ENCODE results near the gene HCCS.
"Not testable (repeated sequence)": the region's sequence is repeated elsewhere in the genome, so short reads cannot be mapped to it uniquely, and the experiment has no call there.

Gene HCCS

DNA sequence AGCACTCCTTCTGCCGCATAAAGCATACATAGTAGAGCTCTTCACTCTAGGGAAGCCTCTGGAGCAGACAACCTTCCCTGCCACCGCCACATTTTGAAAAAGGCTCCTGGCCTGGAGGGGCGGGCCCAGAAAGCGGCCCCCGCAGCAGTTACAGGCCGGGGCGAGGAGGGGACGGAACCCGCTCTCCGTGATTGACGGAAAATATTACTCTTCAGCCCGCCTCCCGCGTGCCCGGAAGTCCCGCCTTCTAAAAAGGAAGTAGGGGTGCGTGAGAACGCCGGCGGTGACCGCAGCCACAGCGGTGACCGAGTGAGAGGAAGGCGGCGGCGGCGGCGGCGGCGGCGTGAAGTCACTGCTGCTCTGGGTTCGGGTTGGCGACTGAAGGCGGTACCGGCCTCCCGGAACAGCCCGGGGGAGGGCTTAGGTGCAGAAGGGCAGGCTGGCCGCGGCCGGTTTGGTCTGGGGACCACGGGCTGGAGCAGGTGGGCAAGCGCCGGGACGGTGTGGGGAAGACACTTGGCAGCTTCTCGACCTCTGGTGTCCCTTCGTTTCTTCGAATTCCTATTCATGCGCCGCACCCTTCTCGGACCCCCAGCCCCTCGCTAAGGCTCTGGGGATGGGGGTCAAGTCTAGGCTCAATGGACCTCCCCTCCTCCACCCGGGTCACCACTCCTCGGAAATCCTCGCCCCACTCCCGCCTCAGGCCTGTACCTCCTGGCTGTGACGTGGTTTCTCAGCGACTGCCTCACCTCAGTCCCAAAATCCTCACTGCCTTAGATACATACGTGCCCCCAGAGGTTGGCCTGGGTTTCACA lies at the start of gene HCCS:
Gene HCCS, plus strand, starts transcription at position 296 of the 815 bp plus-strand sequence. CDS start 729 bp downstream, outside the sequence.
- peak; percentile 60 for DNase-seq (ENCODE audit: low read depth)

DNA sequence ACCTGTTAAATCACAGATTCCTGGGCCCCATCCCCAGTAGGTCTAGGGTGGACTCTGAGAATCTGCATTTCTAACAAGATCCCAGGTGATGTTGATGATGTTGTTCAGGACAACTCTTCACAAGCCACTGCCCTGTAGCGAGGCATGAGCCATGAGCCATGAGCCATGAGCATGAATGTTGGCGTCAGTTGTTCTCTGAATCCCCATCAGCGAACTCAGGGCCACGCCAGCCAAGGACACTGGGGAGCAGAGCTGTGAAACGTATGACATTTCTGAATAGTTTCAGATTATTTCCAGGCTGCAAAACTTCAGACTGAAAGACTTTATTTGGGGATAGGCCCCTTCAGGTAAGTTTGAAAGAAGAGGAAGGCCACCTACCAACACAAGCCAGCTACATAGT lies 46.9 kb upstream of the HCCS start:
- DNase-seq (ENCODE audit: low read depth): no peak

DNA sequence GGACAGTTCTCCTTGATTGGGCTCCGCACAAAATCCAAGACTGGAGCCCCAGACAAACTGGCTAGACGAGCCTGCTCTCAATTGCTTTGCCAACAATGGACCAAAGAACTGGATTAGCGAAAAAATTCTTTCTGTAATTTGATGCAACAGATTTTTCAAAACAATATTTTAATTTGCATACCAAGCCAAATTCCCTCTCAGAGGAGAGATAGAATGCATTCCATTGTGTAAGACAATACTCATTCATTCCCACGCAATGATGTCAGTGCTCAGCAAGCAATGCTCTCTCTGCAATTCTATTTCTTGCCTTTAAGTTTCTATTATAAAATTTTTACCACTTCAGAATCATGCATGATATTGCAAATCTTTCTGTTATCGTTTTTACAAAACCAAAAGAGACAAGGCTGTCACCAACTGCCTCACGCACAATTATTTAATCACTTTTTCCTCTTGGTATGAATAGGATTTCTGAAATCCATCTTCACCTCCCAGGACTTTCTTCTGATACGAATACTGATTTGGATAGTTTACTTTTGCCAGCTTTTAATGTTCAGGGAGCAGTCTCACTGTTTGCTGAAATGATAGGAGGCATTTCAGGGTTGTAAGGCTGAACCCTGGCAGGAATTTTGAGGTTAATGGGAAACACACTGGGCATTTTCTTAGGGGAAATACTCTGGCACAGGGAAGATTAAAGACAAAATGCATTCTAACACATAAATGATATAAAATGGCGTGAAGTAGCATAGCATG lies 46.1 kb upstream of the HCCS start:
- peak; percentile 51 for DNase-seq (ENCODE audit: low read depth)

DNA sequence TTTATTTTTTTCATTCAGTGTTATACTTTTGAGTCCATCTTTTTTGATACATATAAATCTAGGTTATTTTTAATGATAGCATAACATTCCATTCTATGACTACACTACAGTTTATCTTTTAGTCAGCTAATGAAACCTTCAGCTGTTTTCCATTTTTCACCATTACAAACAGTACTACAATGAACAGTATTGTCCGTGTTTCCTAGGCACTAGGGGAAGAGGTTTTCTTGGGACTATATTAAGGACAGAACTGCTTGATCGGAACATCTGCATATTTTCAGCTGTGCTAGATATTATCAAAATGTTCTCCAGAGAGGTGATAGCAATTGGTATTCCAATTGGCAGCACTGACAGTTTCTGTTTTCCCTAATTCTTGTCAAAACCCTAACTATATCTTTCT lies 44.3 kb upstream of the HCCS start:
- no peak for DNase-seq (ENCODE audit: low read depth)

DNA sequence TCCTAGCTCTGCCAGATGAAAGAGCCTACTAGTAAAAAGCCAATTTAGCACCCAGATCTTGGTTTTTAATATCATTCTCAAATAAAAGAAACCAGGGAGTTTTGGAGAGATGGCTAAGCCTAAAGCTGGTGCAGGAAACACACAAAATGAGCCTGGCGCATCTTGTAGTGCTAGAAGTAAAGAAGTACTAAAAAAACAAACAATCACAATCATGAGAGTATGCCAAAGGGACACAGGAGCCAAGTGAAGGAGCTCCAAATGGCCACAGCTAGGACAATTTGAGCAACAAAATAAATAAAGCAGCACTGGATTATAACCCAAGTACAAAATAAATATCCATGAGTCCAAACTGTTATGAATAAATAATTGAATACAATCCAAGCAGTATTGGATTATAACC lies 37.8 kb upstream of the HCCS start:
- DNase-seq (ENCODE audit: low read depth): no peak

DNA sequence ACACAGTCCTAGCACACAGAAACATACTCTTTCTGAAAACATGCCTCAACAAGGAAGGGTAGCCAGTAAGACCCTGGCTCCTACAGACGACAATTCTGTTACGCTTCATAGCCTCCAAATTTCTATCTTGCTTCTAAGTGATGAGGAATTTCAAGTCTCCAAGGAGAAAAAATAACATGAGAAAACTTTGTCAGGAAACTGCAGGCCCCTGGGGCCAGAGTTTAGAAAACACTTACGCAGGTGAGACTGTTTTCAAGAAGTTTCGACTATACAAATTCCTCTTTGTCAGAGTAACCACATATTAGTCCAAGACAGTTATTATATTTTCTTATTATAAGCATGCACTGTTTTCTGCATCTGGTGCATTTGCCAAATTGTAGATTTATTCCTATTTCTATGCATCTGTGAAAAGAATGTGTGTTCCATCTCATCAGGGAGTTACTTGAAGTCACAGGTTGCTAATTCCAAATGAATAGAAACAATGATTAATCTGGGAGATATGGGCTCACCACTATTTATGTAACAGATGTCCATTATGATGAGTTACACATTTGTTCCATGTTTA lies 30.3 kb upstream of the HCCS start:
- DNase-seq (ENCODE audit: low read depth): no peak

DNA sequence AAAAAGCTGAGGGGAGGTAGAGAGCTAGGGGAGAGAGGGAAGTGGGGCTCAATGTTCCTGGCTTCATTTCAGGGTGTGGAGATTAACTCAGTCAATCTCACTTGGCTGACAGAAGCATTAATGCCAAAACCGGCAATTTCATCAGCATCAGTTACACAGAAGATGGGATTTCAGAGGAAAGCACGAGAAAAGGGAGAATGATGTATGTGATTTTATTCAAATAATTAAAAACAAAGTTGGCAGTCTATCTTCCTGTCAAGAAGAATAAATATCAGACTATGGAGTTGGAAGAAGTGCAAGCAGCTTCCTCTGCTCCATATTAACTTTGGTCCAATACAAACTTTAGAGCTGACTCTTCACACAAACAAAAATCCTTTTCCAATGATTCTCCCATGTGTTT lies 29.6 kb upstream of the HCCS start:
- DNase-seq (ENCODE audit: low read depth): no peak

DNA sequence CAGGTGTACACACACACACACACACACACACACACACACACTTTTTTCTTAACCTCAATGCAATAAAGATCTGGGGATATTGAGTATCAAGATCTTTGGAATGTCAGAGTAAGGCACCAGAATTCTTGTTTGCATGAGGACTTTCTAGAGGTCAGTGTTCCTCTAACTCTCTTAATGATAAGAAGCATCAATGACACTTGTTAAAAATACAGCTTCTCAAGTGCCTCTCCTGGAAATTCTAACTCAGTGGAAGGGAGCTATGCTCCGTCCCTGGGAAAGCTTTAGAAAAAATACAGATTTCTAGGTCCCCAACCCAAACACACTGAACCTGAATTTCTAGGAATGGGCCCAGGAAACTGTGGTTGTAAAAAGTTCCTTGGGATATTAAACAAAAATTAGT lies 25.8 kb upstream of the HCCS start:
- DNase-seq (ENCODE audit: low read depth): no peak

DNA sequence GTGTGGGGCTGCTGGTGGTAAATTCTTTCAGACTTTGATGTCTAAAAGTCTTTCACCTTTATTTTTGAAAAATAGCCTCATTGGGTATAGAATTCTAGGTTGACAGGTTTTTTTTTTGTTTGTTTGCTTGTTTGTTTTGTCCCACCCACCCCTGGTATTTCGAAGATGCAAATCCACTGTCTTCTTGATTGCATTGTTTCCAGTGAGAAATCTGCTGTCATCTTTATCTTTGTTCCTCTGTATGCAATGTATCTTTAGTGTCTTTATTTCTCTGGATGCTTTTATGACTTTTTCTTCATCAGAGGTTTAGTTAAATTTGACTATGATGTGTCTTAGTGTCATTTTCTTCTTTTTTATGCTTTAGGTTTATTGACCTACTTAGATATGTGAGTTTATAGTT lies 21.3 kb upstream of the HCCS start:
- no peak for DNase-seq (ENCODE audit: low read depth)

DNA sequence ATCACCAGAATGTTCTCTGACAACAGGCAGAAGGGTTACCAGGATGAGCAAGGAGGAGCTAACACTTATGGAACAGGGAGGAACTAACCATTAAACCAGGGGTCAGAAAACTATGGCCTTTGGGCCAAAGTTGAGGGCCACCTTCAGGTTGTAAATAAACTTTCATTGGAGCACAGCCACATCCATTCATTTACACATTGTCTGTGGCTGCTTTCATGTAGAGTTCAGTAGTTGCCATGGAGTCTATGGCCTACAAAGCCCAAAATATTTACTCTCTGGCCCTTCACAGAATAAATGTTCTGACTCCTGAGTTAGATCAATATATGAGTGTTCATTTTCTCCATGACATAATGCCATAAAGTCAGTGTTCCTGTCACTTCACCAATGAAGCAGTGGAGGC lies 13.2 kb upstream of the HCCS start:
- no peak for DNase-seq (ENCODE audit: low read depth)

DNA sequence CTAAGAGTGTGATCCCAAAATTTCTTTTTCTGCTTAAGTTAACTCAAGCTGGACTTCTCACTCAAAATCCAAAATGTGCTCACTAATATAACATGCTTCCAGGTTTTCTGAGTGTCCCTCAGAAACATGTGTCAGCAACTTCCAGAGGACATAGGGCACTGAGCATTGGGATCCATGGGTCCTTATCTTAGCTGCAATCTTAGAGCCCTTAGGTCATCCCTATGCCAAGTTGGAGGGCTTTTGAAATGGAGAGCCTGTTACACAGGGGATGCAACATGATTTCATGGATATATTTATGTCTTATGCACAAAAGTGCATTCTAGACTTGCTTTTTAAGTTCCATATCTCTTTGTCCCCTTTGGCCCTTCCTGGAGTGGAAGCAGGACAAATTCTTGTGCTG lies 11.7 kb upstream of the HCCS start:
- DNase-seq (ENCODE audit: low read depth): no peak

DNA sequence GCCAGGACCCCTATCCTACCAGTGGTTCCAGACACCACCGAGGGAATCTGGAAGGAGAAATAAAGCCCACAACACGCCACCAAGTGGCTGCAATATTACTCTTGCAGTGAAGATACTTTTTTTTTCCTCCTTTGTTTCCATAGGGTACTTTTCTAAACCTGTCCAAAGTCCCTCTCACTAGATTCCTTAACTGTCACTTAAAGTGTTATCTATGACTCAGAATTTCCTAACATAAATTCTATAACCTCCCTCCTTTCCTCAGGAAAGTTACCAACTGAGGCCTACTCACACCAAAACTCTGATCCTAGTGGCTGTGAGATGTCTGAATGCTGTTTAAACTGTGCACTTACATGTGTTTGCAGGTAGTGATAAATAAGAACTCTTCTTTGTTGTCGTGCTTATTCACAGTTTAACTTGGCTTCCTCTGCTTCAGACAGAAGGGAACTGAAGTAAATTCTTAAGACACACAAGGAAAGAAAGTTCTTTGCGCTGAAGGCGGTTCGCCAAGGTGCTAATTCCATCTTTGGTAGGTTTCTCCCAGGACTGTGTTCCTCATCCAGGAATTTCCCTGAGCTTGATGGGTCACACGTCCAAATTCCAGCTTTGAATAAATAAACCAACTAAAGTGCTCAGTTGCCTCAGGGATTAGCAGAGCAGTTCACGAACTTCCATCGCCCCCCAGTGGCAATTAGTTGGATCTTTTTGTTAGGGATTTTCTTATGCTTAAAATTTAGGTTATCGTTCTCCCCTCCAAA lies 10.7 kb upstream of the HCCS start:
- DNase-seq (ENCODE audit: low read depth): peak; percentile 33

DNA sequence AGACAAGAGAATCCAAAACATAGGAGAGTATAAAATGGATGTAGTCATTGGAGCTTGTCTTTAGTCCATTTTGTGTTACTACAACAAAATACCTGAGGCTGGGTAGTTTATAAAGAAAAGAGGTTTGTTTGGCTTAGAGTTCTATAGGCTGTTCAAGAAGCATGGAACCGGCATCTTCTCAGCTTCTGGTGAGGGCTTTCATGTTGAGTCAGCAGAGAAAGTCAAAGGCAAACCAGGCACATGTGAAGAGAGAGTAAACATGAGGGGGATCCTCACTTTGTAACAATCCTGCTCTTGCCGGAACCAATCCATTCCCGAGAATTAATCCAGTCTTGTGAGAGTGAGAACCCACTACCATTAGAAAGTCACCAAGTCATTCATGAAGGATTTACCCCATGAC lies 8.1 kb upstream of the HCCS start:
- no peak for DNase-seq (ENCODE audit: low read depth)

DNA sequence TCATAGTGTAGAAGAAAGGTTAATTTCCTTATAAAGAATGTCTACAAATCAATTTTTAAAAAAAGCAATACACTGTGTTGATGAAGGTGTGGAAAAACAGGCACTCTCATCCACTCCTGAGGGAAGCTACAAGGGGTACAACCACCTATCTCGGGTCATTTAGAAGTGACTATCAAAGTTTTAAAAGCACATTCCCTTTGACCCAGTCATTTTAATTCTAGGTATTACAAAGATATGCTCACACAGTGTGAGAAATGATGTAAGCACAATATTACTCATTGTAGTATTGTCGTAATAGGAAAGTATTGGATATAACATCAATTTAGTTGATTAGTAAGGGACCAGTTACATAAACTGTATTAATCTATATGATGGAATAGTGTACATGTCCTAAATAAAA lies 7.4 kb upstream of the HCCS start:
- DNase-seq (ENCODE audit: low read depth): no peak

DNA sequence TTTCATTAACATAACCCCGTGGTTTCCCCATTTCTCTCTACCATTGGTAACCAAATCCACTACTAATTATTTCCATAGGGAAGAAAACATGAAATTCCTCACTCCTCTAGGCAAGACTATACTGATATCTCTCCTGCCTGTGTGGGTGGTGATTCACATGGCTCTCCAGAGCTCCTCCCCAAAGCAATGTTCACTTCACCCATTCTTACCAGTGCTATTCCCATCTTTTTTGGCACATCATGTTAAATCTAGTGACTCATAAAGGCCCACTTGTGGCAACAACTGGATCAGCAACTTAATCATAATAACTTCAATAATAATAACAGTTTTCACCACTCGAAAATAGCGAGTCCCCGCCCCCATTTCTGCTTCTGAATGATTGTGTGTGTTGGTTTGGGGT lies 6.1 kb upstream of the HCCS start:
- no peak for DNase-seq (ENCODE audit: low read depth)

DNA sequence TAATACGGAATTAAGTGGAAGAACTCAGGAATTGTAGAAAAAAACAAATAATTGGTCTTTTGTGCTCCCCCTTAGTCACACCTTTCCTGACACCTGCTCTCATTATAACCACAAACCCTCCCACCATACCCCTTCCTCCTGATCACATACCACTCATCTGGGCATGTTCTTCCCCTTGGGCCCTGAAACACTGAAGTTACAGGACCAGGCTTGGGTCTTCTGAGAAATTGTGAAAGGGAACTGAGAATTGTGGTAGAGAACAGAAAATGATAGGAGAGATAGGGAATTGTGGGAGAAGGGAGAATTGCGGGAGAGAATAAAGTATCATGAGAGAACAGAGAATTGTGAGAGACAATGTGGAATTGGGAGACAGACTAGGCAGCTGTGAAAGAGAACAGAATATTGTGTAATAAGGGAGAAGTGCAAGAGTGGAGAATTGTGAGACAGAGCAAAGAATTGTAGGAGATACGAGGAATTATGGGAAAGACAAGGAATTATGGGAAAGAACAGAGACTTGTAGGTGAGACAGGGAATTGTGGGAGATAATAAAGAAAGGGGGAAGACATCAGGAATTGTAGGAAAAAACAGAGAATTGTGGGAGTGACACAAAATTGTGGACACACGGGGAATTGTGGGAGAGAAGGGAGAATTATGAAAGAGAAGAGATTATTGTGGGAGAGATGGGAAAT lies 2.7 kb upstream of the HCCS start:
- DNase-seq (ENCODE audit: low read depth): no peak

DNA sequence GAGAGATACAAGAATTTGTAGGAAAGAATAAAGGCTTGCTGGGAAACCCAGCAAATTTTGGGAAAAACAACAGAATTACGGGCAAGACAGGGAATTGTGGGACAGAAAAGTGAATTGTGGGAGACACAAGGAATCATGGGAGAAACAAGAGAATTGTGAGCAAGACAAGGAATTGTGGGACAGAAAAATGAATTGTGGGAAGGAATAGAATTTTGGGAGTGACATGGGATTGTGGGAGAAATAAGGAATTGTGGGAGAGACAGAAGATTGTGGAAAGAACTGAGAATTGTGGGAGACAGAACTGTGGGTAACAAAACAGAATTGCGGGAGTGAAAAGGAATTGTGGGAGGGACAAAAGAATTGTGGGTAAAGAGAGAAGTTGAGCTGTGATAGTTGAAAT lies 1.2 kb upstream of the HCCS start:
- DNase-seq (ENCODE audit: low read depth): no peak

DNA sequence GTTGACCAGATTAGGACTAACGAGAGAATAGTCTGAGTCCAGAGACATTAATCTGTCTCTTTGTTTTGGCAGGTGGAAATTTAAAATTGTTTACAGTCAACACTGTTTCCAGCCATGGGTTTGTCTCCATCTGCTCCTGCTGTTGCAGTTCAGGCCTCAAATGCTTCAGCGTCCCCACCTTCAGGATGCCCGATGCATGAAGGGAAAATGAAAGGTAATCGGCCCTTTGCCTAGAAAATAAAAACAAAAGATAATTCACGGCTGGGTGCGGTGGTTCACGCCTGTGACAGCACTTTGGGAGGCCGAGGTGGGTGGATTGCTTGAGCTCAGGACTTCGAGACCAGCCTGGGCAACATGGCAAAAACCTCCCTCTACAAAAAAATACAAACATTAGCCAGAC lies 815 bp downstream of the HCCS start:
- no peak for DNase-seq (ENCODE audit: low read depth)

DNA sequence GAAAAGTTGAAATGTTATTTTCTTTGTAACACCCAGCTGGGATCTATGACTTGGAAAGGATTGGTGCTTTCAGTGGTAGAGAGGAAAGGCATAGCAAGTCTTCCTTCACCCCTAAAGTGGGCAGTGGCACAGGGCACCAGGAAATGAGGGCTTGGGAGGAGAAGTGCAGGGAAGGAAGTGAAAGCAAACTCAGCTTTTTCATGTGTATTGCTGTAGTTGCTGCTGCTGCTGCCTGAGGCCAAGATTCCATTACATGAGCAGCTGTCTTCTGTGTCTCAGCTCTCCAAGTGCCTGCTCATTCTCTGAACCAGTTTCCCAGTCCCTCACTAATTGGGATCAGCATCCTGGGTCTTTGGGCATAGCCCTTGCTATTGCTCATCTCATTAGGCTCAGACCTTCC lies 2.6 kb downstream of the HCCS start:
- no peak for DNase-seq (ENCODE audit: low read depth)

DNA sequence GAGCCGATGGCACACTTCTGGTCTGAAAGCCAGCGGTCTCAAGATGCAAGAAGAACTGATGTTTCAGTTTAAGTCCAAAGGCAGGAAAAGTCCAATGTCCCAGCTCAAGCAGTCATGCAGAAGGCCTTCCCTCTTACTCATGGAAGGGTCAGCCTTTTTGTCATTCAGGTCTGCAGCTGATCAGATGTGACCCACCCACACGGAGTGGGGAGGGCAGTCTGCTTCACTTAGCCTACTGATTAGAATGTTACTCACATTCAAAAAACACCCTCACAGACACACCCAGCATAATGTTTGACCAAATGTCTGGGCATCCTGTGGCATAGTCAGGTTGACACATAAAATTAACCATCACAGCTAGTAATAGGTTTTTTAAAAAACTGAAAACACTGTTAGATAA lies 6.6 kb downstream of the HCCS start:
- DNase-seq (ENCODE audit: low read depth): no peak

DNA sequence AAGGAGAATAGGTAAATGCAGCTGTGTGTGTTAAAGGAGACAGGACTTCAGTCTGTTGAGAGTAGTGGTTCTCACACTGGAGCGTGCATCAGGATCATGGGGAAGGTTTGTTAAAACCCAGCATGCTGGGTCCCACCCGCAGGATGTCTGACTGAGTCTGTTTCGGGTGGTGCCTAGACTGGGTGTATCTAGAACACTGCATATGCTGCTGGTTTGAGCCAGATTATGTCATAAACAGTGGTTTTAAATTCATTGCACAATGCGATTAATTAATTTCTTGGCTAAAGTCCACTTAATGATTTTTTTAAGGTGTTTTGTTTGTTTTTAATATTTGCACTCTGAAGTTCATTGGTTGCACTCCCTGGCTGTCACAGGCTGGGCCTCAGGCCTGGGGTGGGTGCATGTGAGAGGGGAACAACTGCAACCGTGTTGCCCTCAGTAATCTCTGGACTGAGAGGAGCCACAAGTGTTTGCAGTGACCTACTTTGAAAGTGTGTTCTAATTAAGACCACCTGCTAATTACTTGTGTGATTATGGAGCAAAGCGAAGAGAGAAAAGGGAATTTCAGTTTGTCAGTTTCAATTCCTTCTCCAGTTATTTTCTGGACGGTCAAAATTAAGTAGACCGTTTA lies 8.3 kb downstream of the HCCS start:
- DNase-seq (ENCODE audit: low read depth): no peak

DNA sequence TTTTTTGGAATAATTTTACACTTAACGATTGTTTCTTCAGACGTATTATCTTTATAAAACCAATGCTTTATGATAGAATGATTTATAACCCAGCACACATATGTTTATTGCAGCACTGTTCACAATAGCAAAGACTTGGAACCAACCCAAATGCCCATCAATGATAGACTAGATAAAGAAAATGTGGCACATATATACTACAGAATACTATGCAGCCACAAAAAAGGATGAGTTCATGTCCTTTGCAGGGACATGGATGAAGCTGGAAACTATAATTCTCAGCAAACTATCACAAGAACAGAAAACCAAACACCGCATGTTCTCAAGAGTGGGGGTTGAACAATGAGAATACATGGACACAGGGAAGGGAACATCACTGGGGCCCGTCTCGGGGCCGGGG lies 12.0 kb downstream of the HCCS start:
- DNase-seq (ENCODE audit: low read depth): not testable (repeated sequence)
